Midbrain (tissue), 1 donor: ENCODE measurements around the gene GGA2.
"Not testable (repeated sequence)": the region's sequence is repeated elsewhere in the genome, so short reads cannot be mapped to it uniquely, and the experiment has no call there.

Source experiments
- DNase-seq: peaks from one replicate; lab custom pipeline; 2025; lab: John Stamatoyannopoulos, UW

The GGA2 gene

GRCh38 chr16:23523876-23524385 lies 13.6 kb upstream of the GGA2 start:
- DNase-seq, result no peak

DNA sequence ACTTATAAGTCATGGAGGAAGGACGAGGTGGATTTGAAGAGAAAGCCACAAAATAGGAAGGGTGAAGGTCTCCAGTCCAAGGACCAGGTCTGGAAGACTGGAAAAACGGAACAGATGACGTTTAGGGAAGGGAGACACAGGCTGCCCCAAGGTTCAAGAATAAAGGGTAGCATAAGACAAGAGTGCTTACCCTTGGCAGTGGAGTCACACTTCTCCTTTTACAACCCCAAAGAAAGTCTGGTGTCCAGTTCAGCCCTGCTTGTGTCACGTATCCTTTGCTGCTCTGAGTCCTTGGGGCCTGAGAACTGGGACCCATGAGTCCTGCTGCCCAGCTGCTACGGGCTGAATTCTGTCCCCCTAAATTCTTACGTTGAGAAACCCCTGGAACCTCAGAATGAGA lies 13.0 kb upstream of the GGA2 start:
- DNase-seq, result no peak

- no peak for DNase-seq
Observed at GRCh38 chr16:23521965-23522364, 11.7 kb upstream of the GGA2 start.

- DNase-seq, result no peak
Observed at GRCh38 chr16:23521037-23521743, 10.9 kb upstream of the GGA2 start.

GRCh38 chr16:23520500-23520899 lies 10.2 kb upstream of the GGA2 start:
- DNase-seq, result no peak

DNA sequence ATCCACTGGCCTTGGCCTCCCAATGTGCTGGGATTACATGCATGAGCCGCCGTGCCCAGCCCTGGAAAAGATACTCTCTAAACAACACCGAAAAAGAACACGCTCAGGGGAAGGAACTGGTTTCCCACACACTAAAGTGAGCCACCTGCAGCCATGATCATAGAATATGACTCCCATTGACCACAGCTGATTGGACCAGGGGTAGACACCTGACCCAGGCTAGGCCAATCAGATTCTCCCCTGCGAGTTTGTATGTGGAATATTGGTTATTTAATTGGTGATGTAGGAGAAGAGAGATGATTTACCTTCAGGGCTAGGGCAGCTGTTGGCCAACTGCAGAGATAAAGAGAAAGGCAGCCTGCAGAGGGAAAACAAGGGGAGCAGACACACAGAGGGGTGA lies 9.0 kb upstream of the GGA2 start:
- no peak for DNase-seq

- no peak for DNase-seq
Observed at GRCh38 chr16:23518435-23518891, 8.2 kb upstream of the GGA2 start.

GRCh38 chr16:23516366-23517137 lies 6.3 kb upstream of the GGA2 start:
- DNase-seq, result no peak

- no peak for DNase-seq
Observed at GRCh38 chr16:23515881-23516280, 5.6 kb upstream of the GGA2 start.

- no peak for DNase-seq
Observed at GRCh38 chr16:23514381-23515152, 4.3 kb upstream of the GGA2 start.

DNA sequence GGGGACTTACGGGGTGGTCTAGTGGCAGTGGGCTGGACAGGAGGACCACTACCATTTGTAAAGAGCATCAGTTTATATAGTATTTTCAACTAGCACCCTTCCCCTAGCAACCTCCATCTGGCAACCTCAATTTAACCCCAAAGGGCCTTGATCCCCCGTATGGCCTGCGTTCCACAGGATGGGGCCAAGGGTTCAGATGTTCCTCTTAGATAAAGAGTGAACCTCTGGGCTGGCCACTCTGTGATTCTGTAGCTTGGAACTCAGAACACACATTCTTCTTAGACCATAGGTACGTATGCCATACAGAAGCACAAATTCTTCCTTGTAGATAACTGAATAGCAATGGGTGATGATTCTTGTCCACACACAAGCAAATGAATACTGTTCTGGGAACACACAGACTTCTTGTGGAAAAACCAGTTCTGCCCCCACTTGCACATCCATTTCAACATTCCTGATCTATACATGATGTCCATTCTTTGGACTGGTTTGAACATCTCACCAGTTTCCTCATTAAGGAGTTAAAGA lies 1.9 kb upstream of the GGA2 start:
- no peak for DNase-seq

DNA sequence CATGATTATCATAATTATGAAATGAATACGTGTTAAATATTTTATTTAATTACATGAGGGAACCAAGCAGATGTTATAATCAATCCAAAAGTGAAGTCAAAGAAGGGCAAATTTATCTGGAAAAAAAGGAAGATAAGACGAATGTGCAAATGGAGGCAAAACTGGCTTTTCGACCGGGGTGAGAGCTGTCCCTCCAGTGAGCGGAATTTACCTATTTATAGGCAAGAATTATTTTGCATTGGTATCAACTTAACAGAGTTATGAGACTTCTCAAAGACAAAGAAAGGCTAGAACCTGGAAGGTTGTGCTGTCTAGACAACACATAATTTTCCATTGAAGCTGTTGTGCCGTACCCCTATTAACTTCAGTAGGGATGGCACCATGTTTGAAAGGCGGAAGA lies 1.4 kb upstream of the GGA2 start:
- DNase-seq, result no peak

DNA sequence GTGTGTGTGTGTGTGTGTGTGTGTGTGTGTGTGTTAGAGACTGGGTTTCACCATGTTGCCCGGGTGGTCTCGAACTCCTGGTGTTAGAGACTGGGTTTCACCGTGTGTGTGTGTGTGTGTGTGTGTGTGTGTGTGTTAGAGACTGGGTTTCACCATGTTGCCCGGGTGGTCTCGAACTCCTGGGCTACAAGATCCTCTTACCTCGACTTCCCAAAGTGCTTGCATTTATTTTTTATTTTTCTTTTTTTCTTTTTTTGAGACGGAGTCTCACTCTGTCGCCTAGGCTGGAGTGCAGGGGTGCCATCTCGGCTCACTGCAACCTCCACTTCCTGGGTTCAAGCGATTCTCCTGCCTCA lies 599 bp upstream of the GGA2 start:
- not testable (repeated sequence) for DNase-seq

GRCh38 chr16:23509782-23510163 lies 521 bp downstream of the GGA2 start:
- no peak for DNase-seq

- no peak for DNase-seq
Observed at GRCh38 chr16:23509441-23509754, 896 bp downstream of the GGA2 start.

GRCh38 chr16:23508589-23509440 lies 1.5 kb downstream of the GGA2 start:
- no peak for DNase-seq

DNA sequence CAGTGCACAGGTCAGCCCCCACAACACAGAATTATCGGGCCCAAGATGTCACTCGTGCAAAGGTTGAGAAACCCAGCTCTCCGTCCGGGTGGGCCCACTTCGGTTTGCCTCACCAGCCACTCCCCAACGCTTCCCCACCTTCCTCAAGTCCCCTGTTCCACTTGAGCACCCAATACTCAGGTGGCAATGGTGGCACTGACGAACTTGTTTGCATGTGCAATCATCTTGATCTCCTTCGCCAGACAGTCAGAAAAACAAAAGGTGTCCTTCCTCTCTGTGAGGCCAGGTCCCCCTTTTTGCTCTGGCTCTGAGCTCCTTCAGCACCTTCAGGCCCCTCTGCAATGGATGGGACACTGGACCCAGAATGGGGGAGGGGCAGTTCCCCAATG lies 3.7 kb downstream of the GGA2 start:
- DNase-seq, result no peak

- no peak for DNase-seq
Observed at GRCh38 chr16:23505671-23506605, 4.4 kb downstream of the GGA2 start.

DNA sequence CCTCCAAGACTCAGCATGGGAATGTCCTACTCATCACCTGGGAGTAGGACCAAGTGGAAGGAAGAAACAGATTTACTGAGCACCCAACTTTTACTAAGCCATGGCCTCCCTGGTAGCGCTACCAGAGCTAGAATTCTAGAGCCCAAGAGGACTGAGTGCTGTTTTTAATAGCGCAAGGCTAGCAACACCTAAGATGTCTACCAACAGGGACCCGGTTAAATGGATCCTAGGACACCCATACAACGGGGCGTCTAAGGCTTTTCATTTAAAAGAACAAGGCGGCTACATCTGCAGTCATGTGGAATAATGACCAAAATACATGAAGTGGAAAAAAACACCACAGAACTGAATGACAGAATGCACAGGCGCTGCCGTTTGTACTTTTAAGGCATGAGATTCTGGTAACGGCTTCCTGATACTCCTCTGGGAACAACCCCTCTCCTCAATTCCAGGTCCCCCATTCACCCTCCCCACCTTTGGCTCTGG lies 5.1 kb downstream of the GGA2 start:
- no peak for DNase-seq

- peak; percentile 20 for DNase-seq
Observed at GRCh38 chr16:23504453-23505179, 5.7 kb downstream of the GGA2 start.
